ENCODE measurements around the gene IL25.
"Not testable (repeated sequence)": the region's sequence is repeated elsewhere in the genome, so short reads cannot be mapped to it uniquely, and the experiment has no call there.

Gene IL25

DNA sequence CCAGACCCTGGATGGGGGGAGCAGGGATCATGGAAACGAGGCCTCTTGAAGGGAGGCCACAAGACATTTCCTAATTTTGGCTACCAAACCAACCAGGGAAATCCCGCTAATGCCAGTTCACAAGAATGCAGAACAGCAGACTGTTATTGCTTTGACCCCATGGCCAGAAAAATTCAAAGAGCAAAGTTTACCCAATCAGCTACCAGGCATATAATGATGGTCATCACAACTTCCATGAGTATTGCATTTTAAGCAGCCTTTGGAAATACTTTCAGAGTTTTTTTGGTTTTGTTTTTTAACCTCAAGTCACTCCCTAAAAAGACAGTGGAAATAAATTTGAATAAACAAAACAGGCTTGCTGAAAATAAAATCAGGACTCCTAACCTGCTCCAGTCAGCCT is at the start of gene IL25:
TSS of gene IL25 (plus strand) at position 301 of the 400 bp plus-strand sequence.
- DNase-seq (ENCODE audit: low read depth) = no peak

DNA sequence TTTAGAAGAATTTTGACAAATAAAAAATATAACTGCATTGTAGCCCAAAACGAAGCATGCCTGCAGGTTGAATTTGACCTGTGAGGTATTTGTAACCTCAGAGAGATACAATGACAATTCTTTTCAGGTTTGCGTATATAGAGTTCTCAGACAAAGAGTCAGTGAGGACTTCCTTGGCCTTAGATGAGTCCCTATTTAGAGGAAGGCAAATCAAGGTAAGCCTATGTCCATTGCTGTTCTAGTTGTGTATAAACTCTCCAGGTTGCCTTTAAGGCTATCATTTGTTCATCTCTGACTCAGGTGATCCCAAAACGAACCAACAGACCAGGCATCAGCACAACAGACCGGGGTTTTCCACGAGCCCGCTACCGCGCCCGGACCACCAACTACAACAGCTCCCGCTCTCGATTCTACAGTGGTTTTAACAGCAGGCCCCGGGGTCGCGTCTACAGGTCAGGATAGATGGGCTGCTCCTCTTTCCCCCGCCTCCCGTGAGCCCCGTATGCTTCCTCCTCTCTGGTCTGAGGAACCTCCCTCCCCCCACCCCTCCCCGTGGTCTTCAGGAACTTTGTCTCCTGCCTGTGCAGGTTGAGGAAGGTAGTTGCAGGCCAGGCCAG is 48.7 kb upstream of the IL25 start:
- no peak for DNase-seq (ENCODE audit: low read depth)

DNA sequence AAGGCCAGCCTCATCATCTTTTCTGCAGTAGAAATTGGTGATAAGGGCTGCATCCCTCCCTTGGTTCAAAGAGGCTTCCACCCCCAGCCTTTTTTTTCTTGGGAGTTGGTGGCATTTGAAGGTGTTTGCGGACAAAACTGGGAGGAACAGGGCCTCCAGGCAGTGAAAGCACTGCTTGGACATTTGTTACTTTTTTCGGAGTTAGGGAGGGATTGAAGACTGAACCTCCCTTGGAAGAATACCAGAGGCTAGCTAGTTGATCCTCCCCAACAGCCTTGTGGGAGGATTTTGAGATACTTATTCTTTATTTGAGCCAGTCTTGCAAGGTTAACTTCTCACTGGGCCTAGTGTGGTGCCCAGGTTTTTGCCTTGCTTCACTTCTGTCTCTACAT is 48.2 kb upstream of the IL25 start:
- no peak for DNase-seq (ENCODE audit: low read depth)

- DNase-seq (ENCODE audit: low read depth) = no peak
Observed at GRCh38 chr14:23324993-23325392, 47.6 kb upstream of the IL25 start.

DNA sequence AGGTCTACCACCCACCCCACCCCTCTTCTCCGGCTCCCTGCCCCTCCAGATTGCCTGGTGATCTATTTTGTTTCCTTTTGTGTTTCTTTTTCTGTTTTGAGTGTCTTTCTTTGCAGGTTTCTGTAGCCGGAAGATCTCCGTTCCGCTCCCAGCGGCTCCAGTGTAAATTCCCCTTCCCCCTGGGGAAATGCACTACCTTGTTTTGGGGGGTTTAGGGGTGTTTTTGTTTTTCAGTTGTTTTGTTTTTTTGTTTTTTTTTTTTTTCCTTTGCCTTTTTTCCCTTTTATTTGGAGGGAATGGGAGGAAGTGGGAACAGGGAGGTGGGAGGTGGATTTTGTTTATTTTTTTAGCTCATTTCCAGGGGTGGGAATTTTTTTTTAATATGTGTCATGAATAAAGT is 46.9 kb upstream of the IL25 start:
- DNase-seq (ENCODE audit: low read depth) = not testable (repeated sequence)

- no peak for DNase-seq (ENCODE audit: low read depth)
Observed at GRCh38 chr14:23326491-23327332, 45.9 kb upstream of the IL25 start.

DNA sequence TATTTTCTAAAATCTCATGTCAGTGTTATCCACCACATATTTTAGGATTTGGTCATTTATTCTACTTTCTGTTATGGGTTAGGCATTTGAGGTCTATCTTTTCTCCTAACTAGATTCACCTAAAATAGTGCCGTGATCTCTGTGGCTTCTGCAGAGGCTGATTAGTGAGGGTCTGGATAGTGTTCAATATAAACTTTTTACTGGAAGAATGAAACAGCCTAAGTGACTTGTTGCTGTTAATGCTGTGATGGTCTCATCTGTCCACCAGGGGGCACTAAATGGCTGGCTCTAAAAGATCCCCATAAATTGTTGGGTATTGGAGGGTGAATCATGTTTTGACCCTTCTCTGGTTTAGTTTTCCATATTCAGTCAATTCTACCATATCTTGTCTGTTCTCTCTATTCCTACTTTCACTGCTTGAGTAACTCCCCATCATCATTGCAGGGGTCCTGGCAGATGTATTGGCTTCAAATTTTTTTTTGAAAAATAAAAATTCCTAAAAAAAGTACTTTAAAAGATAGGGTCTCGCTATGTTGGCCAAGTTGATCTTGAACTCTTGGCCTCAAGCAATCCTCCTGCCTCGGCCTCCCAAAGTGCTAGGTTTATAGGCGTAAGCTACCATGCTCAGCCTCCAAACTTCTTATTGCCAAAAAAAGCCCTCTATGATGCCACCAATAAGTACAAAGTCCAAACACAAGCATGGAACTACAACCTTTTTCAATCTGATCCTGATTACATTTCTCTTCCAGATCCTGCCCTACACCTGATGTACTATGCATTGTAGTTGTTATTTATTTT is 44.5 kb upstream of the IL25 start:
- DNase-seq (ENCODE audit: low read depth) = peak; percentile 45

GRCh38 chr14:23335623-23336022 is 37.0 kb upstream of the IL25 start:
- no peak for DNase-seq (ENCODE audit: low read depth)

- DNase-seq (ENCODE audit: low read depth) = no peak
Observed at GRCh38 chr14:23339506-23340268, 32.9 kb upstream of the IL25 start.

DNA sequence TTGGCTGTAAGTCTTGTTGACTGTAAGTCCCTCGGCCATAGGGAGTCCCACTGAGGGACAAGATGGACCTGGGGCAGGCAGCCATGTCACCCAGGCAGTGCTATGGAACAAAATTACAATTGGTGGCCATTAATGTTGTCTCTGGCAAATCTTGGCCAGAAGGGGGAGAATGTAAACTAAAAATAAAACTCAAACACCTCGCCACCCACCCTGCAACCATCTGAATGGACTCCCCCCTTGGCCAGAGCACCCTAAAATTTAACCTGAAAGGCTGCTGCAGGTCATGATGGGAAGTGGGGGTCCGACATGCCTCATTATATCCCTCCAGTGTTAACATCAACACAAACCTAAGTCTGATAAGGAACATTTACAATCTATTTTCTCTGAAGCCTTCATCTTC is 28.1 kb upstream of the IL25 start:
- DNase-seq (ENCODE audit: low read depth) = no peak

- DNase-seq (ENCODE audit: low read depth) = no peak
Observed at GRCh38 chr14:23345987-23346692, 26.5 kb upstream of the IL25 start.

DNA sequence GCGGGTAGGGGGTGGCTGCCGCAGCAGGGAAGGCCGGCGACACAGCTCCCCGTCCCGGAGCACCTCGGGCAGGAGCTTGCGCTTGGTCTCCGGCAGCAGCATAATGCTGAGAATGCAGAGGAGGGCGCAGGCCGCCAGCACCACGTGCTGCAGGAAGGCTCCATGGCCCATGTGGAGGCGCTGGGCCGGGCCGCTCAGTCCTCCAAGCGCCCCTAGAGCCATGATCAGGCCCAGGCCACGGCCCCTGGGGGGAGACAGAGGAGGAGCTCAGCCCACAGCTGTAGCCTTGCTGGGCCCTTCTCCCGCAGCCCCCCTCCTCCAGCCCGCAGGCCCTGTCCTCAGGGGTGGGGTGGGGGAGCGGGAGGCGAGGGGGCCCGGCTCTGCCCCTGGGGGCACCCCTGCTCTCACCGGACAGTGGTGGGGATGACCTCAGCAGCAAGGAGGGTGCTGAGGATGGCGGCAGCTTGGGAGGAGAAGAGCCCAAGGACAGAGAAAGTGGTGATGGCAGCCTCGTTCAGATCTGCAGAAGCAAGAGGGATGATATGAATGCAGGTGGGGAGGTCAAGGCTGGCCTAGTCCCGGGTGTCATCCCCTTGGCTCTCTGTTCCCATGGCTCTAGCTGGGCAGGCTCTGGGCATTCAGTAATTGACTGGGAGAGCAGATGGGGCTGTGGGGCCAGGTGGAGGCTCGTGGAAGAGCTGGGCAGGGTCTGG is 25.8 kb upstream of the IL25 start:
- DNase-seq (ENCODE audit: low read depth) = no peak

GRCh38 chr14:23347406-23348296 is 25.0 kb upstream of the IL25 start:
- no peak for DNase-seq (ENCODE audit: low read depth)

DNA sequence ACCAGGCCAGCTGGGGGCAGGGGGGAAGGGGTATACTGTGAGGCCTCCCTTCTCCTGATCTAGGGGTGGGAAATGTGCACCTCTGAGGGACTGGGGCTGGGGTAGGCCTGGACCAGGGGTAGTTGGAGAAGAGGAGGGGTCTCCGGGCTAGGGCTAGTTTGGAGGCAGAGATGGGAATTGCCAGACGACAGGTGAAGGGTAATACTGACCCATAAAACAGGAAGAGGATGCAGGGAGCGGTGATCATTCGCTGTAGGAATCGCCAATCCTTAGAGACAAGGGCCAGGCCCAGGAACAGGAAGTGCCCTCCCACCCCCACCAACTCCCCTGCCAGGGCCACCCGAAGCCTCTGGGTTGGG is 24.3 kb upstream of the IL25 start:
- DNase-seq (ENCODE audit: low read depth) = no peak

DNA sequence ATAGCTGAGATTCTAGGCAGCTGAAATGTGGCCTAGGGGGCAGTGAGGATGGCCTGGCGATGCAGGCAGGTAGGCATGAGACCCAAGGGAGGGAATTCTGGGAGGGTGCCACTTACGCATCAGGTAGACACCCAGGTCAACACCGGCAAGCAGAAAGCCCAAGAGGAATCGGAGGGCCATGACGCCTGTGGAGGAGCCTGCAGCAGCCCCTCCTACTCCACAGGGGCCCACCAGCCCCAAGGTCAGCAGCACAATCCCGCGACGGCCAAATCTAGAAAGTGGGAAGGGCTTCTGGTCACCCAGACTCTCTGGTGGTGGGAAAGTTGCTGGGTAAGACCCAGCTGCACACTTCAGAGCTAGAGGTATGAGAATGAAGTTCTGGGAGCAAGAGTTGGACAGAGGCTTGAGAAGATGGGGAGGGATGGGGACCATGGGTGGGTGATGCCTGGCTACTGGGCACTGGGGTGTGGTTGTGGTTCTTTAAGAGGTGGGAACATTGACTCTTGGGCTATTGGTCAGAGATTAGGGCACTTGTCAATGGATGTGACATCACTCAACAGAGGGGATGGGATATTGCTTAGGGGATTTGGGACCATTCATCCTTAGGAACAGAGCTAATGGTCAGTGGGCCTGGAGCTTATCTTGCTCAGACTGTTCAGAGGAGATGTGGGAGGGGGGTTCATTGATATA is 23.3 kb upstream of the IL25 start:
- DNase-seq (ENCODE audit: low read depth) = no peak

GRCh38 chr14:23351681-23352505 is 20.7 kb upstream of the IL25 start:
- no peak for DNase-seq (ENCODE audit: low read depth)

DNA sequence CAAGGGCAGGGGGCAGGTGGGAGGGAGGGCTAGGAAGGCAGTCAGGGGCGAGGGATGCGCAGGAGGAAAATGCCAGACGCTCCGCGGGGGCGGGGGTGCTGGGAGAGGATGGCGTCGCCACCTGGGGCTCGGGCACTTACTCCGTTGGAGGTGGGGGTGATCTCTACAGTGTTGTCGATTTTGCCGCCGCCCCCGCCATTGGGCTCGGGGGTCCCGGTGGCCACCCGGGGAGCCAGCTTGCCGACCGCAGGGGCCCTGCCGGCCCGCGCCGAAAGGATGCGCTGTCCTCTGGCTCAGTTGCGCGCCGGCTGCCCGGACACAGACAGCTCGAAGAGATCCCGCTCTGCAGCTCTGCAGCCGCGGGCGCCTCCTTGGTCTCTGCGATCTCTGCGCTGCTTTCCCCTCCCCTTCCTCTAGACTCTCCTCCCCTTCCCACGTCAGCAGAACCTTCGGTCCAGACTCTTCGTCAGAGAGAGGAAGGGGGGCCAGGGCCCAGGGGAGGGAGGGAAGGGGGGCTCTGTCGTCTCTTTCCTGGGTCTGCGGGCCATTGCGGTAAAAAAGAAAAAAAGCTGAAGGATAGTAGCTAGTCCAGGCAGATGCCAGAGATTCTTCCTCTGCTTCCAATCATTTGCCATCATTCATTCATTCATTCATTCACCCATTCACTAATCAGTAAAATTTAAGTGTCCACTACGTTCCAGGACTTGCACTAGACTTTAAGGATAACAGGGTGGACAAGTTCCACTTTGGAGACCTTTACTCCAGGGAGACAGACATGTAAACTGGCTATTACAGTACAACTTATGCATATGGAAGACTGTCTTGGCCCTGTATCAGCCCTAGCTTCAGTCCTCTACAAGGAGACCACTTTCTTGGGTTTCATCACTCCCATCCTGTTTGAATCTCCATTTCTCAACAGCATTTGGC is 19.8 kb upstream of the IL25 start, which contains the start of gene SLC22A17:
TSS of gene SLC22A17 (minus strand) at position 382 of the 927 bp plus-strand sequence.
- peak; percentile 10 for DNase-seq (ENCODE audit: low read depth)
